Omental fat pad (tissue), 4 donors: ENCODE results near the gene WNT9A. TPM values are rescaled to one million over a fixed set of nuclear protein-coding genes. Genes with fewer than 3 reads are reported as not detected.

Experiments used
- ATAC-seq: fragments of 150-250 bp; one replicate; pipeline ENCODE4 v1.9.1; 2016; ENCODE audit warnings: mild to moderate bottlenecking, moderate library complexity; ENCODE audit not compliant: low FRiP score
- DNase-seq: peaks from one replicate; pipeline ENCODE4 v3.0.0-alpha.2; 2019; ENCODE audit warnings: low spot score
- CTCF ChIP-seq, 3 donors: fragments of 450-650 bp; IDR thresholded peaks; one replicate each; pipeline ENCODE4 v1.5.1; 2016 to 2017; ENCODE audit warnings: antibody characterized with exemption in 3 of 3, mild to moderate bottlenecking in 3 of 3, moderate library complexity in 2 of 3
- total RNA-seq, 4 donors: library from RNA; depleted of rRNA; stranded (reverse); fragments of >200 nt; gene quantifications; one replicate each; pipeline ENCODE4 v1.1.0, GENCODE V29; 2016

Gene WNT9A
- total RNA-seq, 4 donors from 2014 or later: 1.3 to 16.5 (median 5.8) TPM

- no peak for DNase-seq
- ATAC-seq: no peak
- TF ChIP-seq CTCF (IDR thresholded peaks at IDR 0.05): no peak
These were observed 945 bp upstream of the WNT9A start for GRCh38 chr1:227948493-227949260.

GRCh38 chr1:227947386-227947675 is 401 bp downstream of the WNT9A start:
- no peak for DNase-seq
- ATAC-seq: no peak
- no peak for TF ChIP-seq CTCF (IDR thresholded peaks at IDR 0.05)

- no peak for TF ChIP-seq CTCF (IDR thresholded peaks at IDR 0.05)
- DNase-seq (no peak), ATAC-seq (peak; percentile 41)
These were observed 927 bp downstream of the WNT9A start for GRCh38 chr1:227946624-227947385.

GRCh38 chr1:227945891-227946623 is 1.7 kb downstream of the WNT9A start:
- ATAC-seq (peak; percentile 58), DNase-seq (no peak)

GRCh38 chr1:227944931-227945890 is 2.5 kb downstream of the WNT9A start:
- ATAC-seq: peak; percentile 15
- TF ChIP-seq CTCF (IDR thresholded peaks at IDR 0.05): no peak
- DNase-seq: no peak

More at GRCh38 chr1:227945891-227946623, 1.7 kb downstream of the WNT9A start:
- no peak for TF ChIP-seq CTCF (IDR thresholded peaks at IDR 0.05)
